Mesendoderm (in vitro differentiated cells): ENCODE measurements around the gene BTBD19. TPM values are rescaled to one million over a fixed set of nuclear protein-coding genes. Genes with fewer than 3 reads are reported as not detected.
A peak's percentile ranks its signal among the peaks of the same experiment; 100 is the strongest.
"Not testable (repeated sequence)": the region's sequence is repeated elsewhere in the genome, so short reads cannot be mapped to it uniquely, and the experiment has no call there.

Experiments used
- DNase-seq: peaks from one replicate; pipeline ENCODE4 v3.0.0; 2013
- H2AK5ac ChIP-seq: 2 replicates; pipeline ENCODE4 v1.6.1; 2013; ENCODE audit warnings: low read length, inconsistent platforms
- H2BK120ac ChIP-seq: 2 replicates; pipeline ENCODE4 v1.6.1; 2013; ENCODE audit warnings: low read depth, mild to moderate bottlenecking, low read length, moderate library complexity, mixed read lengths
- H2BK15ac ChIP-seq: replicated peaks from 2 replicates; pipeline ENCODE4 v1.6.1; 2013; ENCODE audit warnings: low read depth, mild to moderate bottlenecking, moderate library complexity
- H2BK5ac ChIP-seq: 2 replicates; pipeline ENCODE4 v1.6.1; 2013; ENCODE audit warnings: low read length, inconsistent platforms
- H3K18ac ChIP-seq: 2 replicates; pipeline ENCODE4 v1.6.1; 2013; ENCODE audit warnings: mild to moderate bottlenecking, low read length, mixed read lengths
- H3K23ac ChIP-seq: one replicate; pipeline ENCODE4 v1.6.1; 2013; ENCODE audit warnings: low read length
- H3K27ac ChIP-seq: 2 replicates; pipeline ENCODE4 v1.5.1; 2013; ENCODE audit warnings: low read depth, mild to moderate bottlenecking, inconsistent platforms, low read length, moderate library complexity
- H3K27me3 ChIP-seq: 2 replicates; pipeline ENCODE4 v1.6.1; 2013; ENCODE audit warnings: low read length, control low read depth, mild to moderate bottlenecking, inconsistent platforms; ENCODE audit not compliant: insufficient read depth, poor library complexity
- H3K36me3 ChIP-seq: 2 replicates; pipeline ENCODE4 v1.6.1; 2013; ENCODE audit warnings: low read length, inconsistent platforms; ENCODE audit not compliant: control insufficient read depth, insufficient read depth
- H3K4ac ChIP-seq: one replicate; pipeline ENCODE4 v1.6.1; 2013; ENCODE audit warnings: low read depth, mild to moderate bottlenecking, low read length, moderate library complexity
- H3K4me1 ChIP-seq: 2 replicates; pipeline ENCODE4 v1.6.1; 2013; ENCODE audit warnings: low read depth, low read length, inconsistent platforms; ENCODE audit not compliant: control insufficient read depth
- H3K4me2 ChIP-seq: 2 replicates; pipeline ENCODE4 v1.6.1; 2013; ENCODE audit warnings: low read length
- H3K4me3 ChIP-seq: 2 replicates; pipeline ENCODE4 v1.5.1; 2013; ENCODE audit warnings: mild to moderate bottlenecking, low read length
- H3K56ac ChIP-seq: one replicate; pipeline ENCODE4 v1.6.1; 2013; ENCODE audit warnings: low read length
- H3K79me1 ChIP-seq: 2 replicates; pipeline ENCODE4 v1.6.1; 2013; ENCODE audit warnings: low read length, inconsistent platforms
- H3K79me2 ChIP-seq: 2 replicates; pipeline ENCODE4 v1.6.1; 2013; ENCODE audit warnings: mild to moderate bottlenecking, low read length; ENCODE audit not compliant: control insufficient read depth, insufficient read depth
- H3K9ac ChIP-seq: 2 replicates; pipeline ENCODE4 v1.6.1; 2013; ENCODE audit warnings: low read length, inconsistent platforms
- H4K5ac ChIP-seq: one replicate; pipeline ENCODE4 v1.6.1; 2013; ENCODE audit warnings: low read length
- H4K8ac ChIP-seq: one replicate; pipeline ENCODE4 v1.6.1; 2013; ENCODE audit warnings: low read depth, mild to moderate bottlenecking, control low read depth, low read length, moderate library complexity
- WGBS: extraction: QIAGEN DNeasy Blood & Tissue Kit; methylation state at CpG from one replicate; pipeline ENCODE4 v1.1.7; 2013; ENCODE audit warnings: low lambda C conversion rate, missing lambda C conversion rate; ENCODE audit not compliant: insufficient coverage; ENCODE audit errors: extremely low coverage; 5-methylcytosine and 5-hydroxymethylcytosine counted together
- polyA plus RNA-seq, 2 experiments: library from polyadenylated mRNA; stranded (reverse); fragments of 200-250 nt; gene quantifications; one replicate each; pipeline ENCODE4 v1.2.3, GENCODE V29; 2013

Gene BTBD19, protein sequence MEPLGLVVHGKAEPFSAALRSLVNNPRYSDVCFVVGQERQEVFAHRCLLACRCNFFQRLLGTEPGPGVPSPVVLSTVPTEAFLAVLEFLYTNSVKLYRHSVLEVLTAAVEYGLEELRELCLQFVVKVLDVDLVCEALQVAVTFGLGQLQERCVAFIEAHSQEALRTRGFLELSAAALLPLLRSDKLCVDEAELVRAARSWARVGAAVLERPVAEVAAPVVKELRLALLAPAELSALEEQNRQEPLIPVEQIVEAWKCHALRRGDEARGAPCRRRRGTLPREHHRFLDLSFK
- polyA plus RNA-seq (2013, experiment 1 of 2) = 0.95 TPM
- 0.85 TPM for polyA plus RNA-seq (2013, experiment 2 of 2)

DNA sequence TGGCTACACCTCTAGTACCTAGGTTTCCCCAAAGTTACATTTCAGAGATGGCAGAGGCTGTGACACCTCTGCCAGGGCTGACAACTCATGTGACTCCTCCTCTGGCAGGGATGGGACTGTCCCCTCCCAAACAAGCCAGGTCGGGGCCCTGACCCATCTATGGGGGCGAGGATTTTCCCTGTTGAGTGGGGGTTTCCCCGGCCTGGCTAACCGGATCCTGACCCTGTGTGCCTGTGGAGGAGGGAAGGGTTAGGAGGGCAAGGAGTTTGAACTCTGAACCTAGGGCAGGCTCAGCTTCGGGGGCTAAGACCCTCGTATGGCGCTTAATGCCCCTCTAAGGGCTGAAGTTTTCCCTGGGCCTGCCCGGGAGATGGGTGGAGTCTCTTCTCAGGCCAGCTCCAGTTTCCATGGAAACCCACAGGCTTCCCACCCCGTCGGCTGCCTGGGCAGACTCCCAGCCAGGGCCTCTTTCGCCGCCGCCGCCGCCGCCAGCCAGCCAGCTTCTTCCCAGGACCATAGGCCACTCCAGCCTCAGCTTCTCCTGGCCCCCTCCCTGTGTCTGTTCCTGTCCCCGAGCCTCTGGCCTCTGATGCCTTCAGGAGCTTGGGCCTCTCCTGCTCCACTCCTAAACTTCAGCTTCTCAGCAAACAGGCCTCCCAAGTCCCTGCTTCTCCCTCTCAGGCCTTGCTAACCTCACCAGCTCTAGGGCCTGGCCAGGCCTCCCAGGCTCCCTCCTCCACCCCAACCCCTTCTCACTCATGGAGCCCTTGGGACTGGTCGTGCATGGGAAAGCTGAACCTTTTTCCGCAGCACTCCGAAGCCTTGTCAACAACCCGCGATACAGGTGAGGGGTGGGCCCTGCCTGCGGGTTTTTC, at the start of gene BTBD19:
Gene BTBD19 (plus strand): TSS at position 461 of the 875 bp plus-strand sequence. CDS start 298 bp downstream, at position 759.
- Histone ChIP-seq H3K79me2 (no peaks in the 10 kb centered on the region), H2BK5ac (peak within 1 kb of the TSS; percentile 82), H2BK15ac (no peak within 1 kb of the TSS), H3K79me1 (no peaks in the 10 kb centered on the region), H4K8ac (peak within 1 kb of the TSS; percentile 7), H3K4me1 (peaks cover 23% of the 10 kb centered on the region), H3K56ac (peak within 1 kb of the TSS; percentile 94), H3K4ac (peak within 1 kb of the TSS; percentile 62), H3K27ac (peak within 1 kb of the TSS; percentile 96), H3K23ac (peak within 1 kb of the TSS; percentile 48), H4K5ac (no peak within 1 kb of the TSS), H3K27me3 (no peaks in the 10 kb centered on the region), H3K9ac (peak within 1 kb of the TSS; percentile 68), H3K4me3 (no peak within 1 kb of the TSS), H3K4me2 (peak within 1 kb of the TSS; percentile 19), H3K36me3 (no peaks in the 10 kb centered on the region), H2AK5ac (peak within 1 kb of the TSS; percentile 44), H2BK120ac (peak within 1 kb of the TSS; percentile 46), H3K18ac (peak within 1 kb of the TSS; percentile 52)
- peak; percentile 96 for DNase-seq
- no CpG with 5 or more reads among the region's 23 CpGs for WGBS

DNA sequence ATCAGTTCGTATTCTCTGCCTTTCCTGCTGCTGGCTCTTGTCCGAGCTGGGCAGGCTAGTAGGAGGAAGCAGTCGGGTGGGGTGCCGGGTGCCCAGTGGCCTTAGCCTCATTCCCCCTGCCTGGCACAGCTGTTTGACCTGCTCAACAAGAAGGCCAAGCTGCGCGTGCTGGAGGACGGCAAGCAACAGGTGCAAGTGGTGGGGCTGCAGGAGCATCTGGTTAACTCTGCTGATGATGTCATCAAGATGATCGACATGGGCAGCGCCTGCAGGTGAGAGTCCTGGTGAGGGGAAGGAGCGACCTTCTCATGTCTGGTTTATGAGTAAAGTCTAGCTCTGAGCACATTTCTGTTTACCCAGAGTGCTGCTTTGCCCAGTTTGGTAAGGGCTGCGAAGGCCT, 49.2 kb upstream of the BTBD19 start:
- H3K56ac ChIP-seq = no peak overlapping the region
- no peaks in the 10 kb centered on the region for H3K27me3 ChIP-seq
- H3K27ac ChIP-seq = no peak overlapping the region
- no peak overlapping the region for H3K18ac ChIP-seq
- H4K8ac ChIP-seq = no peak overlapping the region
- no peak overlapping the region for H3K4me2 ChIP-seq
- H3K79me2 ChIP-seq = no peaks in the 10 kb centered on the region
- no peak overlapping the region for H2BK5ac ChIP-seq
- no peaks in the 10 kb centered on the region for H3K79me1 ChIP-seq
- H3K4ac ChIP-seq = no peak overlapping the region
- no peaks in the 10 kb centered on the region for H3K4me1 ChIP-seq
- H3K23ac ChIP-seq = no peak overlapping the region
- H2BK15ac ChIP-seq = no peak overlapping the region
- H3K36me3 ChIP-seq = peaks cover 56% of the 10 kb centered on the region
- DNase-seq = no peak
- no peak overlapping the region for H3K4me3 ChIP-seq
- no peak overlapping the region for H3K9ac ChIP-seq
- no peak overlapping the region for H2BK120ac ChIP-seq
- no peak overlapping the region for H4K5ac ChIP-seq
- no peak overlapping the region for H2AK5ac ChIP-seq
- no CpG with 5 or more reads among the region's 11 CpGs for WGBS

DNA sequence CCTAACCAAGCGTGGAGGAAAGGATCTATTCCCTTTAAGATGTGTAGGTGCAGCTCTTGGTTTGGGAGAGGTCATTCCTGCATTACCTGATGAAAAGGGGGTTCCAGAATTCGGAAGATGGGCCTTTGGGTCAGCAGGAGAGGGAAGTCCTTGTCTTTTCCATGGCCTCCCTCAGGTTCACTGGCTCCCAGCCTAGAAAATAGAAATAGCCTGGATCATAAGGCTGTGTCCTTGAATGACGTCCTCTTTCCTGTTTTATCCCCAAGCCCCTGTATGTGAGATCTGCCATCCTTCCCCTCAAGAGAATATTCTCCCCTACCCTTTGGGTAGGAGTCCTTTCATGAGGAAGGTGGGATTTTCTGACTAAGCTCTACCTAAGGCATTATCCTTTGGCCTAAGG, 47.4 kb upstream of the BTBD19 start:
- Histone ChIP-seq H4K8ac (no peak overlapping the region), H3K79me1 (no peaks in the 10 kb centered on the region), H3K4me1 (no peaks in the 10 kb centered on the region), H3K18ac (no peak overlapping the region), H2BK120ac (no peak overlapping the region), H2BK5ac (no peak overlapping the region), H3K4me2 (no peak overlapping the region), H3K9ac (no peak overlapping the region), H3K4me3 (no peak overlapping the region), H3K27ac (no peak overlapping the region), H4K5ac (no peak overlapping the region), H3K4ac (no peak overlapping the region), H3K56ac (no peak overlapping the region), H2AK5ac (no peak overlapping the region), H3K27me3 (no peaks in the 10 kb centered on the region), H2BK15ac (no peak overlapping the region), H3K36me3 (peaks cover 46% of the 10 kb centered on the region), H3K23ac (no peak overlapping the region), H3K79me2 (no peaks in the 10 kb centered on the region)
- no peak for DNase-seq
- WGBS = no CpG with 5 or more reads among the region's 3 CpGs

DNA sequence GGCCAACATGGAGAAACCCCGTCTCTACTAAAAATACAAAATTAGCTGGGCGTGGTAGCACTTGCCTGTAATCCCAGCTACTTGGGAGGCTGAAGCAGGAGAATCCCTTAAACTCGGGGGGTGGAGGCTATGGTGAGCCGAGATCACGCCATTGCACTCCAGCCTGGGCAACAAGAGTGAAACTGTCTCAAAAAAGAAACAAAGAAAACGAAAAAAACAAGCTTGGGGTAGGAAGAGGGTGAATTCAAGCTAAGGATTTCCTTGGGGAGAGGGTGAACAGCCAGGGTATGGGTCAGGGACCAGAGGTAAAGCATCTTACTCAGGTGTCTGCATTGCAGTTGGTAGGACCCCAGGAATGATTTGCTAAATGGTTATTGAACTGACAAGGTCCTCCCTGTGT, 41.9 kb upstream of the BTBD19 start:
- H3K4me3 ChIP-seq, H3K18ac ChIP-seq, H3K27ac ChIP-seq, H2AK5ac ChIP-seq, H4K8ac ChIP-seq, H3K4ac ChIP-seq, H3K79me2 ChIP-seq, H2BK5ac ChIP-seq, H4K5ac ChIP-seq, H2BK120ac ChIP-seq, H3K4me1 ChIP-seq, H3K79me1 ChIP-seq, H3K9ac ChIP-seq, H3K23ac ChIP-seq, H2BK15ac ChIP-seq, H3K27me3 ChIP-seq, H3K56ac ChIP-seq, DNase-seq, H3K4me2 ChIP-seq: not testable (repeated sequence)
- peaks cover 20% of the 10 kb centered on the region for H3K36me3 ChIP-seq
- WGBS = no CpG with 5 or more reads among the region's 6 CpGs

DNA sequence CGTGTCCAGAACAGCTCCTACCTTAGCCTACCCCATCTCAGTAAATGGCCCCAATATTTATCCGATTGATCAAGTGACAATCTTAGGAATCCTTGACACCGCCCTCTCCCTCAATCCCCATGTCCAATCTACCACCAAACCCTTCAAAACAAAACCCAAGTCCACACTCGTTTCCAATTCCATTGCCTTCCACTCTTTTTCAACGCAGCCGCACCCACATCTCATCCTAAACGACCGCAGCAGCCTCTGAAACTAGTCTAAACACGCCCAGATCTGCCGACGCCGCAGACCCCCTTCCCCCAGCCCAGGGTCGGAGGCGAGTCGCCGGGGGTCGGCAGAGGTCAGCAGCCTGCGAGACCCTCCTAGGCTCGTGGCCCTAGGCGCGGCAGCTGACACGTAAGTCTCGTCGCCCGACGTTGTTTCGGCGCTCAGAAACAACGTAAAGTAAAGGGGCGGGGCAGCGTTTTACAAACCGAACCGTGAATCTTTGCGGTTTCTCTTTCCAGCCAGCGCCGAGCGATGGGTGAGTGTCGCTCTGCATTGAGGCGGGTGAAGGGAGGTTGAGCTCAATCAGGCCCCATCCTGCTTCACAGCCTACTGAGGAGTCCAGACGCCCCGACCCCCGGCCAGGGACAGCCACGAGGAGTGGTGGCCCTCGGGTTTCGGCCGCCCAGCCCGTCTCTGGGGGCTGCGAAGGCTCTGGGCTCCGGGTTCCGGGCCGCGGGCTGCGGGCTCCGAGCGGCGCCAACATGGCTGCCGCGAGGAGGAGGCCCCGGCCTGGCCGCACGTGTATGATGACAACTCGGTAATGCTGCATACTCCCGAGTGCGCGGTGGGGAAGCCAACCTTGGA, 33.0 kb upstream of the BTBD19 start, which contains the start of gene RPS8:
Gene RPS8 (plus strand): TSS at position 463 of the 852 bp plus-strand sequence. CDS start 57 bp downstream, at position 520.
- peak within 1 kb of the TSS; percentile 87 for H2AK5ac ChIP-seq
- WGBS = no CpG with 5 or more reads among the region's 65 CpGs
- peak within 1 kb of the TSS; percentile 31 for H4K8ac ChIP-seq
- peaks cover 30% of the 10 kb centered on the region for H3K79me2 ChIP-seq
- H3K18ac ChIP-seq = peak within 1 kb of the TSS; percentile 35
- H2BK120ac ChIP-seq = no peak within 1 kb of the TSS
- peak within 1 kb of the TSS; percentile 87 for H2BK5ac ChIP-seq
- DNase-seq = peak; percentile 98
- H3K4me1 ChIP-seq = peaks cover 2% of the 10 kb centered on the region
- peaks cover 11% of the 10 kb centered on the region for H3K79me1 ChIP-seq
- peak within 1 kb of the TSS; percentile 94 for H4K5ac ChIP-seq
- peak within 1 kb of the TSS; percentile 63 for H3K27ac ChIP-seq
- H3K9ac ChIP-seq = peak within 1 kb of the TSS; percentile 100
- H3K36me3 ChIP-seq = peaks cover 14% of the 10 kb centered on the region
- peak within 1 kb of the TSS; percentile 100 for H3K4me3 ChIP-seq
- H3K56ac ChIP-seq = peak within 1 kb of the TSS; percentile 99
- H3K27me3 ChIP-seq = no peaks in the 10 kb centered on the region
- H3K23ac ChIP-seq = peak within 1 kb of the TSS; percentile 94
- H2BK15ac ChIP-seq = no peak within 1 kb of the TSS
- H3K4me2 ChIP-seq = peak within 1 kb of the TSS; percentile 95
- peak within 1 kb of the TSS; percentile 76 for H3K4ac ChIP-seq
